Stomach (tissue), 9 donors: ENCODE measurements around the gene SP110. TPM values are rescaled to one million over a fixed set of nuclear protein-coding genes. Genes with fewer than 3 reads are reported as not detected.

ENCODE experiments used
- DNase-seq, 2 donors: peaks; one replicate each; pipeline versions ENCODE4 v3.0.0 to v3.0.0-alpha.2; 2013 to 2019
- H3K27ac ChIP-seq, 5 donors: fragments of 200-600 bp in 4 of 5; sonication (generic) in 4 of 5; one replicate each; pipeline ENCODE4 v1.5.1; 2013 to 2019; ENCODE audit warnings: mild to moderate bottlenecking in 1 of 5, moderate library complexity in 1 of 5
- H3K27me3 ChIP-seq, 3 donors: fragments of 200-600 bp; sonication (generic); one replicate each; pipeline ENCODE4 v1.5.1; 2017 to 2019; ENCODE audit warnings: mixed run types in 1 of 3
- H3K36me3 ChIP-seq, 4 donors: fragments of 200-600 bp; sonication (generic); 1 replicate in 3 of 4; 2 replicates in 1 of 4; pipeline ENCODE4 v1.5.1; 2016 to 2019
- H3K4me1 ChIP-seq, 4 donors: fragments of 200-600 bp; sonication (generic); one replicate each; pipeline ENCODE4 v1.5.1; 2016 to 2019
- H3K4me3 ChIP-seq, 4 donors: fragments of 200-600 bp; sonication (generic) in 3 of 4; one replicate each; pipeline ENCODE4 v1.5.1; 2016 to 2019; ENCODE audit warnings: mild to moderate bottlenecking in 1 of 4
- H3K9me3 ChIP-seq, 4 donors: fragments of 200-600 bp; sonication (generic); one replicate each; pipeline ENCODE4 v1.5.1; 2016 to 2019
- EP300 ChIP-seq: sonication (generic); formaldehyde crosslinking; IDR thresholded peaks from one replicate; pipeline ENCODE4 v1.6.1; 2017; ENCODE audit warnings: antibody characterized with exemption
- POLR2A ChIP-seq, 4 donors: fragments of 450-650 bp; IDR thresholded peaks; one replicate each; pipeline ENCODE4 v1.6.1; 2016; ENCODE audit warnings: antibody characterized with exemption in 4 of 4, control low read depth in 2 of 4, mild to moderate bottlenecking in 1 of 4, moderate library complexity in 1 of 4
- POLR2AphosphoS5 ChIP-seq, 3 donors: sonication (generic); formaldehyde crosslinking; IDR thresholded peaks; one replicate each; pipeline ENCODE4 v1.6.1; 2016; ENCODE audit warnings: antibody characterized with exemption in 3 of 3
- WGBS, 5 donors: extraction: QIAGEN DNeasy Blood & Tissue Kit in 3 of 5; methylation state at CpG; one replicate each; pipeline versions ENCODE4 v1.1.5 to v1.1.7; 2013 to 2018; 5-methylcytosine and 5-hydroxymethylcytosine counted together
- intact Hi-C: fragments of 100-400 bp; cut with DNase I; formaldehyde crosslinking; loops from one replicate; pipeline ENCODE4 v1.15.1; 2023; ENCODE audit warnings: low total_unique reads
- polyA plus RNA-seq, 3 donors: library from polyadenylated mRNA; stranded (reverse); fragments of 200-250 nt; gene quantifications; one replicate each; pipeline ENCODE4 v1.2.3, GENCODE V29; 2013
- total RNA-seq, 5 donors: library from RNA; depleted of rRNA; stranded (reverse); fragments of >200 nt; gene quantifications; one replicate each; pipeline versions ENCODE4 v1.1.0 to v1.2.3, GENCODE V29; 2014 to 2016
- TF ChIP-seq, protein P1 (sequence below), 7 experiments: fragments of 450-650 bp in 4 of 7; fragments of 200-600 bp in 3 of 7; sonication (generic) in 3 of 7; IDR thresholded peaks; one replicate each; pipeline ENCODE4 v1.5.1; 2016 to 2019; ENCODE audit warnings: antibody characterized with exemption in 7 of 7, control low read depth in 2 of 7, mild to moderate bottlenecking in 1 of 7
- donor health status: healthy with polysubstance abuse.
- donor health status: Bipolar disorder and iron deficiency.
- donor health status: healthy.

The SP110 gene
- total and polyA plus RNA-seq, 8 donors, result 4.6 to 40.4 (median 14.1) TPM

DNA sequence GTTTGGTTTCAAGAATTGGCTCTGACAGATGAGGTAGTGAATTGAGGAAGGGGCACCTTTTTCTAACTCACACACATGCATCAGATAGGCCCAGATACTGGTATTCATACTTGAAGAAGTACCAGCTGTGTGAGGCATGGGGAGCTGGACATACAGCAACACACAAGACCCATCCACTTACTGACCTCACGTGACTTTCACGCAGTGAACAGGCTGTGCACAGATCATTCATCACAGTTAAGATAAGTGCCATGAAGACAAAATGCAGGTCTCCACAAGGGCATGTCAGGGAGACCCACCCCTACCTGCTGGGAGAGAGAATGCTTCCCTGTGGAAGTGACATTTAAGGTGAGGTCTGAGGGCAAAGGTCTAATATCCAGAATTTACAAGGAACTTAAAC, 38.6 kb downstream of the SP110 start:
- intact Hi-C loops, result no loop called here
- H3K36me3 ChIP-seq, result peaks cover 30 to 96% (median 93%) of the 10 kb centered on the region in 4 donors
- no peak for DNase-seq
- no peak overlapping the region for H3K4me3 ChIP-seq
- no peak overlapping the region for H3K27ac ChIP-seq
- H3K27me3 ChIP-seq, result no peaks in the 10 kb centered on the region
- no peak for TF ChIP-seq POLR2A (IDR thresholded peaks at IDR 0.05)
- TF ChIP-seq EP300, result no peak
- TF ChIP-seq, protein P1, sequence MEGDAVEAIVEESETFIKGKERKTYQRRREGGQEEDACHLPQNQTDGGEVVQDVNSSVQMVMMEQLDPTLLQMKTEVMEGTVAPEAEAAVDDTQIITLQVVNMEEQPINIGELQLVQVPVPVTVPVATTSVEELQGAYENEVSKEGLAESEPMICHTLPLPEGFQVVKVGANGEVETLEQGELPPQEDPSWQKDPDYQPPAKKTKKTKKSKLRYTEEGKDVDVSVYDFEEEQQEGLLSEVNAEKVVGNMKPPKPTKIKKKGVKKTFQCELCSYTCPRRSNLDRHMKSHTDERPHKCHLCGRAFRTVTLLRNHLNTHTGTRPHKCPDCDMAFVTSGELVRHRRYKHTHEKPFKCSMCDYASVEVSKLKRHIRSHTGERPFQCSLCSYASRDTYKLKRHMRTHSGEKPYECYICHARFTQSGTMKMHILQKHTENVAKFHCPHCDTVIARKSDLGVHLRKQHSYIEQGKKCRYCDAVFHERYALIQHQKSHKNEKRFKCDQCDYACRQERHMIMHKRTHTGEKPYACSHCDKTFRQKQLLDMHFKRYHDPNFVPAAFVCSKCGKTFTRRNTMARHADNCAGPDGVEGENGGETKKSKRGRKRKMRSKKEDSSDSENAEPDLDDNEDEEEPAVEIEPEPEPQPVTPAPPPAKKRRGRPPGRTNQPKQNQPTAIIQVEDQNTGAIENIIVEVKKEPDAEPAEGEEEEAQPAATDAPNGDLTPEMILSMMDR (IDR thresholded peaks at IDR 0.05), result no peak
- TF ChIP-seq POLR2AphosphoS5 (IDR thresholded peaks at IDR 0.05), result no peak
- WGBS, 5 donors, result 69 to 91% (median 86%) methylated on average over 2 of the region's 2 CpGs
- H3K9me3 ChIP-seq, result no peaks in the 10 kb centered on the region
- H3K4me1 ChIP-seq, result no peaks in the 10 kb centered on the region

DNA sequence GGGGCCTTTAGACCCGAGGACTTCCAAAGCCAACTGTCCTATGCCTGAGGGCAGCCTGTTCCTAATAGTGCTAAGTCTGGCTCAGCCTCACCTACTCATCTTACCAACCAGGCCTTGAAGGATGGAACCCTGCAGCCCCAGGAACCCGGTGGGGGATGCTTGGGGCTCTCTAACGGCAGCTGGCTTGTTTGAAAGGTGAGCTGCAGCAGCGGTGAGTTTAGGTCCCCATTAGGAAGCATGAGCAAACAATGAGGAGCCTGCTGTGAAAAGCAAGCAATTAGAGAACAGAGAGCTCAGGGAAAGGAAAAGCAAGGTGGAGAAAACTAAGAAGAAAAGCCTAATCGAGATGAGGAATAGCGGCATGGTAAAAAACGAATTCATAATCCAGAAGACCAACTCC, 39.9 kb downstream of the SP110 start:
- Histone ChIP-seq H3K27me3 (no peaks in the 10 kb centered on the region), H3K9me3 (no peaks in the 10 kb centered on the region), H3K27ac (no peak overlapping the region), H3K4me1 (no peaks in the 10 kb centered on the region), H3K36me3 (peaks cover 30 to 99% (median 96%) of the 10 kb centered on the region in 4 donors), H3K4me3 (no peak overlapping the region)
- DNase-seq, result no peak
- intact Hi-C loops, result no loop called here
- TF ChIP-seq, protein P1 (IDR thresholded peaks at IDR 0.05), result no peak
- no peak for TF ChIP-seq POLR2A (IDR thresholded peaks at IDR 0.05)
- no peak for TF ChIP-seq EP300
- no peak for TF ChIP-seq POLR2AphosphoS5 (IDR thresholded peaks at IDR 0.05)
- WGBS, 5 donors, result 83 to 96% (median 89%) methylated on average over 7 of the region's 7 CpGs

DNA sequence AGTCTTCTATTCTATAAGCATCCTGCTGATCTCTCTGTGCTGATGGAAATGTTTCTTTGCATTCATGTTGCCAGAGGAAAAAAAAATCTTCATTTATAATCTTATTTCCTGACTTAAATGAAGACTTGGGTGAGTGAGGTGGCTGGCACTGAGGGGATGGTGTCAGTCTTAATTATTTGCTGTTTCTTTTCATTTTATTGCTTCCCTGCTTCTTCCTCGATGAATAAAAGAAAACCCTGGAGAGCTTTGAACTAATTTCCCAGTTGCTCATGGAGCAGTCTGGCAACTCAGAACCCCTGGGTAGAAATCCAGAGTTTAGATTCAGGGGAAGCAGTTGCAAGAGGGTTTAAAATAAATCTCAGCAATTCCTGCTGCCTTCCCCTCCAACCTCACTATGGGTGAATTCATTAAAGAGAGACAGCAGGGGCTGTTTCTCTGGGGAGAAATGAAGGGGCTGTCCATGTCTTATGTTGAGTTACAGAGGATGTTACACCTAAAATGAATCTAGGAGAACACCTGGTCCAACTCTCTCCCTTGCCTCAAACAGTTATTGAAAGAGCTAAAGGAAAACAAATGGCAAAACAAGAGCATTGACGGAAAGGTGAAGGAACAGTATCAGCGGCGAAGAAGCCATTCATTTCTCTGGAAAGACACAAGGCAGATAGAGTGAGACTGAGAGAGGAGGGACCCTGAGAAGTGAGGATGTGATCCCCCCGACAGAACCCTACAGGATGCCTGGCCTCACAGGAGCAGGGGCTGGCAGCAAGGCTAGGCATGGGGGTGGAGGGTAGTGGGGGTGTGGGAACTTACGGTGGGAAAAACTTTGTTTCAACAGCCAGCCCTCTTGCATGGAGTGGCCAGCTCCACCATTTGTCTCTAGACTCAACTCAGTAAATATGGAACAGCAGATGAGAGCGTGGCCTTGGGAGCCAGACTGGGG, 41.0 kb downstream of the SP110 start:
- WGBS, 5 donors, result 83 to 91% (median 89%) methylated on average over 7 of the region's 7 CpGs
- intact Hi-C loops, result no loop called here
- DNase-seq, result no peak
- no peaks in the 10 kb centered on the region for H3K9me3 ChIP-seq
- no peaks in the 10 kb centered on the region for H3K27me3 ChIP-seq
- H3K36me3 ChIP-seq, result peaks cover 28 to 100% (median 98%) of the 10 kb centered on the region in 4 donors
- H3K27ac ChIP-seq, result no peak overlapping the region
- no peak for TF ChIP-seq POLR2AphosphoS5 (IDR thresholded peaks at IDR 0.05)
- TF ChIP-seq, protein P1 (IDR thresholded peaks at IDR 0.05), result no peak
- no peak for TF ChIP-seq EP300
- TF ChIP-seq POLR2A (IDR thresholded peaks at IDR 0.05), result no peak
- no peak overlapping the region for H3K4me3 ChIP-seq
- no peaks in the 10 kb centered on the region for H3K4me1 ChIP-seq

DNA sequence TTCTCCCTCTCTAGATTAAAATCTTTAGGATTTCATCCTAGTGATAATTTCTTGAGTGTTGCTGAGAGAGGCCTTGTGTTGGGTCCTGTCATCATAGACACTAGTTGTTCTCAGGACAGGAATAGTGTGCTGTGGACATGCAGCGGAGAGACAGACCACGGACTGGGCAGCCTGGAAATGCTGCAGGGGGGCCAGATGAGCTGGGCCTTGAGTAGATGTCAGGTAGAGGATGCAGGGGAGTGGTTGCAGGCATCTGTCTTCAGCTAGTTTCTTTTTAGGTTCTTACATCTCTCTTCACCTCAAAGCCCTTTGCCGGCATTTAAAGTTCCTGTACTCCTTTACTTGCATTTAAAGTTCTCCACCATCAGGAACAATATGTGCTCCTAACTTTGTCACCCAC, 42.8 kb downstream of the SP110 start:
- Histone ChIP-seq H3K27me3 (no peaks in the 10 kb centered on the region), H3K4me1 (no peaks in the 10 kb centered on the region), H3K4me3 (no peak overlapping the region), H3K27ac (no peak overlapping the region), H3K36me3 (peaks cover 22 to 99% (median 98%) of the 10 kb centered on the region in 4 donors), H3K9me3 (no peaks in the 10 kb centered on the region)
- WGBS, 5 donors, result 78 to 94% (median 82%) methylated on average over 3 of the region's 3 CpGs
- intact Hi-C loops, result no loop called here
- no peak for DNase-seq
- TF ChIP-seq POLR2A (IDR thresholded peaks at IDR 0.05) (no peak), POLR2AphosphoS5 (IDR thresholded peaks at IDR 0.05) (no peak), EP300 (no peak)
- TF ChIP-seq, protein P1 (IDR thresholded peaks at IDR 0.05), result no peak
